GM12875 (cell line): ENCODE data around the gene CLUH.
"Not testable (repeated sequence)": the region's sequence is repeated elsewhere in the genome, so short reads cannot be mapped to it uniquely, and the experiment has no call there.

ENCODE experiments used
- H3K4me3 ChIP-seq: one replicate; pipeline ENCODE4 v1.5.1; 2011; ENCODE audit warnings: low read depth, low read length, control low read depth
- TF ChIP-seq, protein P1 (sequence below): IDR thresholded peaks from 2 replicates; pipeline ENCODE4 v1.5.1; 2011; ENCODE audit warnings: low read depth, mild to moderate bottlenecking, control low read depth, inconsistent platforms, low read length, moderate library complexity, borderline replicate concordance; ENCODE audit not compliant: insufficient read depth

CLUH gene

DNA sequence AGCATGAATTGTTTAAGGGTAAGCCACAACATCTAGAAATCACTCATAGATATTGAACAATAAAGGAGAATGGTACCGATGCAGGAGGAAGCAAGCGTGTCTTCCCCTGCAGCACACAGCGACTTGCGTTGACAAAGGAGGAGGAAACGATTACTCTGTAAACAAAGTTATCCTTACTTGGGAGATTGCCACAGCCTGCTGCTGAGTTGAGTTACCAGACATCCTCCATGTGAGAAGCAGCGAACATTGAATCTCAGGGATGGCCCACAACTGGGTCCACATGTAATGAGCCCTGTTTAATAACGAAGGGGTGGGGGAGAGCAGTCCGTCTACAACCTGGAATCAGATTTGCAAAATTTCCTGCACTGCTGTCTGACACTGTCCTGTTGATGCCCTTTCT lies 27.7 kb downstream of the CLUH start:
- TF ChIP-seq, protein P1, sequence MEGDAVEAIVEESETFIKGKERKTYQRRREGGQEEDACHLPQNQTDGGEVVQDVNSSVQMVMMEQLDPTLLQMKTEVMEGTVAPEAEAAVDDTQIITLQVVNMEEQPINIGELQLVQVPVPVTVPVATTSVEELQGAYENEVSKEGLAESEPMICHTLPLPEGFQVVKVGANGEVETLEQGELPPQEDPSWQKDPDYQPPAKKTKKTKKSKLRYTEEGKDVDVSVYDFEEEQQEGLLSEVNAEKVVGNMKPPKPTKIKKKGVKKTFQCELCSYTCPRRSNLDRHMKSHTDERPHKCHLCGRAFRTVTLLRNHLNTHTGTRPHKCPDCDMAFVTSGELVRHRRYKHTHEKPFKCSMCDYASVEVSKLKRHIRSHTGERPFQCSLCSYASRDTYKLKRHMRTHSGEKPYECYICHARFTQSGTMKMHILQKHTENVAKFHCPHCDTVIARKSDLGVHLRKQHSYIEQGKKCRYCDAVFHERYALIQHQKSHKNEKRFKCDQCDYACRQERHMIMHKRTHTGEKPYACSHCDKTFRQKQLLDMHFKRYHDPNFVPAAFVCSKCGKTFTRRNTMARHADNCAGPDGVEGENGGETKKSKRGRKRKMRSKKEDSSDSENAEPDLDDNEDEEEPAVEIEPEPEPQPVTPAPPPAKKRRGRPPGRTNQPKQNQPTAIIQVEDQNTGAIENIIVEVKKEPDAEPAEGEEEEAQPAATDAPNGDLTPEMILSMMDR = no peak
- H3K4me3 ChIP-seq = no peak overlapping the region

DNA sequence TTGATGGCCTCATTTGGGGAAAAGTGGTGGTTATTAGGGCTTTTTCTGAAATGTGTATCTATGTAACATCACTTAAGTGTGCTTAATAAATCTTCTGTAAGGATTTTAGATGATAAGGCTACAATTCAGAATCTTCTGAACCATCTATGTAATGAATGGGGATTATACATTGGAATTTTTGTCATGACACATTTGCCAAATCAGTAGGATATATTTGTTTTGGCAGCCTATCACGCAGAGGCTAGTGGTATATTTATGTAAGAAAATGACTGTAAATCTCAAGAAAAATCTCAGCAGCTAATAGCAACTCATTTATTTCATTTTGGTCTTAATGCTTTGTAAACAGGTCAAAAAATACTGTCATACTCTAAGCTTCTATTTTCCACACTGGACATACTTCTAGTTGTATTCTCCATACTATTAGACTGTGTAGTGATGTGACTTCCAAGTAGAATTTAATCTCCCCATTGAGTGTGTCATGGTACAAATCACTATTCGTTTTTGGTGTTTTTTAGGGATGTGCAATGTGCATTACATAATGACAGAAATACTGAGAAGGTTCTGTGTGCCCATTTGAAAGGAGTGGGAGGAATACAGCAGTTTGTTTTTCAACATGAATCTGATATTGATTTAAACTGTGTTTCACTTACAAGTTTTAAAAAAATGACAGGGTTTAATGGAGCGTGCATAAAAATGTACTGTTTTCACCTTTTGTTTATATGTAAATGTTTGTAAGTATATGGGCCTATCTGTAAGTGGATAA lies 29.2 kb downstream of the CLUH start:
- no peak overlapping the region for H3K4me3 ChIP-seq
- TF ChIP-seq, protein P1 = no peak

DNA sequence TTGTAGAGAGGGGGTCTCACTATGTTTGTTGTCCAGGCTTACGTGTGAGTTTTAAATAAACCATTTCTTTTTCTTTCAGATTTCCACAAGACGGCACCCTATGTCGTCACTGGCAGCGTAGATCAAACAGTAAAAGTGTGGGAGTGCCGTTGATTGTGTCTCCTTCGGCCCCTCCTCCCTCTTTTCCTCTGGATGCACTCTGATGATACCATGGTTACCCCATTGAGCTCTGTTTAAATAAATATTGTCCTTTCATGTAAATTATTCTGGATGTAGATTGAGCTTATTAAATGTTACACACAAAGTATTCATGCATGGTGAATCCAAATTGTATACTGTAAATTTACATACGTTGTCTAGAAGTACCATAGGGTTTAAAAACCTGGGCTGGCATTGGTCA lies 29.9 kb downstream of the CLUH start:
- TF ChIP-seq, protein P1 = no peak
- no peak overlapping the region for H3K4me3 ChIP-seq

DNA sequence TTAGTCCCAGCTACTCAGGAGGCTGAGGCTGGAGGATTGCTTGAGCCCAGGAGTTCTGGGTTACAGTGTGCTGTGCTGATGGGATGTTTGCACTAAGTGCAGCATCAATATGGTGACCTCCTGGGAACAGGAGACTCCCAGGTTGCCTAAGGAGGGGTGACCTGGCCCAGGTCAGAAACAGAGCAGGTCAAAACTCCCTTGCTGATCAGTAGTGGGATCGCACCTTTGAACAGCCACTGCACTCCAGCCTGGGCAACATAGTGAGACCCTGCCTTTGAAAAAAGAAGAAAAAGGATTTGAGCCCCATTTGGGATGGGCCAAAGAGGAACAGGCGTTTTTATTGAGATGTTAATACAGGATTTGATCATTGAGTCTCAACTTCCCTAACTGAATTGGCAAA lies 30.6 kb downstream of the CLUH start:
- no peak overlapping the region for H3K4me3 ChIP-seq
- TF ChIP-seq, protein P1 = no peak

DNA sequence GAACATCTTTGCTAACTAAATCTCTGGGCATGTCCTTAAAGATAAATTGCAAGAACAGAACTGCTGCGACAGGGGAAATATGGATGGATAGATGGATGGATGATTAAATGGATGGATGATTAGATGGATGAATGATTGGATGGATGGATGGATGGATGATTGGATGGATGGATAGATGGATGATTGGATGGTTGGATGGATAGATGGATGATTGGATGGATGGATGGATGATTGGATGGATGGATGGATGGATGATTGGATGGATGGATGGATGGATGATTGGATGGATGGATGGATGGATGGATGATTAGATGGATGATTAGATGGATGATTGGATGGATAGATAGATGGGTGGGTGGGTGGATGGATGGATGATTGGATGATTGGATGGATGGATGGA lies 32.3 kb downstream of the CLUH start:
- H3K4me3 ChIP-seq = not testable (repeated sequence)

DNA sequence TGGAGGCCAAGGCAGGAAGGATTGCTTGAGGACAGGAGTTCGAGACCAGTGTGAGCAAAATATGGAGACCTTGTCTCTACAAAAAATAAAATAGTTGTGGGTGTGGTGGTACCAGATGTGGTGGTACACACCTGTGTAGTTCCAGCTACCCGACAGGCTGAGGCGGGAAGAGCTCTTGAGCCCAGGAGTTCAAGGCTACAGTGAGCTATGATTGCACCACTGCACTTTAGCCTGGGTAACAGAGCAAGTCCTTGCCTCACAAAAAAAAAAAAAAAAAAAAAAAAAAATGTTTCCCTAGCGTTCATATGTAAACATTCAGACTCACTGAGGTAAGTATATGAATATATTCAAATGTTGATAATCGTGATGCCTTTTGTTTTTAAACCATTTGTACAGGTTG lies 39.5 kb downstream of the CLUH start:
- no peak overlapping the region for H3K4me3 ChIP-seq
- TF ChIP-seq, protein P1 = no peak

DNA sequence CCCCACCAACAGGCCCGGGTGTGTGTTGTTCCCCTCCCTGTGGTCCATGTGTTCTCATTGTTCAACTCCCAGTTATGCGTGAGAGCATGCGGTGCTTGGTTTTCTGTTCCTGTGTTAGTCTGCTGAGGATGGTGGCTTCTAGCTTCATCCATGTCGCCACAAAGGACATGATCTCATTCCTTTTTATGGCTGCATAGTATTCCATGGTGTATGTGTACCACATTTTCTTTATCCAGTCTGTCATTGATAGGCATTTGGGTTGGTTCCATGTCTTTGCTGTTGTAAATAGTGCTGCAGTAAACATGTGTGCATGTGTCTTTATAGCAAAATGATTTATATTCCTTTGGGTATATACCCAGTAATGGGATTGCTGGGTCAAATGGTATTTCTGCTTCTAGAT lies 51.2 kb downstream of the CLUH start:
- not testable (repeated sequence) for H3K4me3 ChIP-seq

DNA sequence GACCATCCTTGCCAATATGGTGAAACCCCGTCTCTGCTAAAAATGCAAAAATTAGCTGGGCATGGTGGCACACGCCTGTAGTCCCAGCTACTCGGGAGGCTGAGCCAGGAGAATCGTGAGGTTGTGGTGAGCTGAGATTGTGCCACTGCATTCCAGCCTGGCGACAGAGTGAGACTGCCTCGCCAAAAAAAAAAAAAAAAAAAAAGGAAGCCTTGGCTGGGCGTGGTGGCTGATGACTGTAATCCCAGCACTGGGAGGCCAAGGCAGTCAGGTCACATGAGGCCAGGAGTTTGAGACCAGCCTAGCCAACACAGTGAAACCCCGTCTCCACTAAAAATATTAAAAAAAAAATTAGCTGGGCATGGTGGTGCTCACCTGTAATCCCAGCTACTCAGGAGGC lies 52.2 kb downstream of the CLUH start:
- not testable (repeated sequence) for H3K4me3 ChIP-seq

DNA sequence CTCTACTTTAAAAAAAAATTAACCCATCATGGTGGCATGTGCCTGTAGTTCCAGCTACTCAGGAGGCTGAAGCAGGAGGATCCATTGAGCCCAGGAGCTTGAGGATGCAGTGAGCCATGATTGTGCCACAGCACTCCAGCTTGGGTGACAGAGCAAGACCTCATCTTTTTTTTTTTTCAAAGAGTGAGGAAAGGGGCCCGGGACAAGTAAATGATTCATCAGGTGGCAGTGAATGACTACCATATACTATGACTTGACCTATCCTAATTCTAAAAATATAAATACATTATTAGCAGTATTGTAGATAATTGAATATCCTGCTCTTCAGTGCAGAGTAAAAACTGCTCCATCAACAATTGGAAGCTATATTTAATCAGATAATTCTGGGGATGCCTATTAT lies 55.3 kb downstream of the CLUH start:
- TF ChIP-seq, protein P1 = no peak
- H3K4me3 ChIP-seq = no peak overlapping the region
